ENCODE results near the gene CCDC137.
"Not testable (repeated sequence)": the region's sequence is repeated elsewhere in the genome, so short reads cannot be mapped to it uniquely, and the experiment has no call there.

CCDC137 gene, protein sequence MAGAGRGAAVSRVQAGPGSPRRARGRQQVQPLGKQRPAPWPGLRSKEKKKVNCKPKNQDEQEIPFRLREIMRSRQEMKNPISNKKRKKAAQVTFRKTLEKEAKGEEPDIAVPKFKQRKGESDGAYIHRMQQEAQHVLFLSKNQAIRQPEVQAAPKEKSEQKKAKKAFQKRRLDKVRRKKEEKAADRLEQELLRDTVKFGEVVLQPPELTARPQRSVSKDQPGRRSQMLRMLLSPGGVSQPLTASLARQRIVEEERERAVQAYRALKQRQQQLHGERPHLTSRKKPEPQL

GRCh38 chr17:81666342-81667191 is at the start of gene CCDC137, which contains the start of gene OXLD1:
Gene CCDC137 (plus strand): TSS chr17:81666737. CDS start chr17:81666767, 30 bp downstream.
Gene OXLD1 (minus strand): TSS chr17:81666605. CDS start chr17:81666577, 28 bp downstream.
- H3K4me1 ChIP-seq (ENCODE audit: insufficient read depth, low read length): peaks cover 9% of the 10 kb centered on the region; the same call in 1 of the 2 replicates

GRCh38 chr17:81616877-81617276 is 49.7 kb upstream of the CCDC137 start:
- Histone ChIP-seq H3K4me1 (ENCODE audit: insufficient read depth, low read length) (no peaks in the 10 kb centered on the region), H3K9ac (ENCODE audit: low read depth, low read length) (no peak overlapping the region), H3K36me3 (ENCODE audit: insufficient read depth, low read length) (peaks cover 54% of the 10 kb centered on the region)

More at GRCh38 chr17:81666342-81667191, at the start of gene CCDC137, which contains the start of gene OXLD1:
- H3K9ac ChIP-seq (ENCODE audit: low read depth, low read length): peak within 1 kb of the TSS; percentile 99
- H3K9me3 ChIP-seq (ENCODE audit: control insufficient read depth, insufficient read depth, low read length): no peaks in the 10 kb centered on the region; the same call in 1 of the 2 replicates
- peaks cover 28% of the 10 kb centered on the region for H3K36me3 ChIP-seq (ENCODE audit: insufficient read depth, low read length)

GRCh38 chr17:81618307-81618706 is 48.2 kb upstream of the CCDC137 start:
- H3K36me3 ChIP-seq (ENCODE audit: insufficient read depth, low read length): peaks cover 51% of the 10 kb centered on the region
- H3K4me1 ChIP-seq (ENCODE audit: insufficient read depth, low read length); H3K9ac ChIP-seq (ENCODE audit: low read depth, low read length); H3K9me3 ChIP-seq (ENCODE audit: control insufficient read depth, insufficient read depth, low read length): not testable (repeated sequence)

More at GRCh38 chr17:81616877-81617276, 49.7 kb upstream of the CCDC137 start:
- no peaks in the 10 kb centered on the region for H3K9me3 ChIP-seq (ENCODE audit: control insufficient read depth, insufficient read depth, low read length)

GRCh38 chr17:81621494-81622130 is 44.9 kb upstream of the CCDC137 start:
- Histone ChIP-seq H3K4me1 (ENCODE audit: insufficient read depth, low read length) (no peaks in the 10 kb centered on the region), H3K9ac (ENCODE audit: low read depth, low read length) (no peak overlapping the region), H3K36me3 (ENCODE audit: insufficient read depth, low read length) (peaks cover 55% of the 10 kb centered on the region), H3K9me3 (ENCODE audit: control insufficient read depth, insufficient read depth, low read length) (no peaks in the 10 kb centered on the region)

GRCh38 chr17:81630274-81630673 is 36.3 kb upstream of the CCDC137 start:
- Histone ChIP-seq H3K9me3 (ENCODE audit: control insufficient read depth, insufficient read depth, low read length) (no peaks in the 10 kb centered on the region), H3K9ac (ENCODE audit: low read depth, low read length) (no peak overlapping the region), H3K36me3 (ENCODE audit: insufficient read depth, low read length) (peaks cover 20% of the 10 kb centered on the region), H3K4me1 (ENCODE audit: insufficient read depth, low read length) (no peaks in the 10 kb centered on the region; the same call in 1 of the 2 replicates)

- no peaks in the 10 kb centered on the region for H3K9me3 ChIP-seq (ENCODE audit: control insufficient read depth, insufficient read depth, low read length)
- H3K9ac ChIP-seq (ENCODE audit: low read depth, low read length): no peak overlapping the region
These were observed 35.1 kb upstream of the CCDC137 start for GRCh38 chr17:81631482-81631881.

GRCh38 chr17:81635431-81635830 is 31.1 kb upstream of the CCDC137 start:
- peaks cover 3% of the 10 kb centered on the region; the same call in 1 of the 2 replicates for H3K4me1 ChIP-seq (ENCODE audit: insufficient read depth, low read length)
- H3K9me3 ChIP-seq (ENCODE audit: control insufficient read depth, insufficient read depth, low read length): no peaks in the 10 kb centered on the region
- H3K36me3 ChIP-seq (ENCODE audit: insufficient read depth, low read length): no peaks in the 10 kb centered on the region; the same call in 1 of the 2 replicates
- peak overlapping the region; percentile 92; the same call in 1 of the 2 replicates for H3K9ac ChIP-seq (ENCODE audit: low read depth, low read length)

More at GRCh38 chr17:81631482-81631881, 35.1 kb upstream of the CCDC137 start:
- H3K4me1 ChIP-seq (ENCODE audit: insufficient read depth, low read length): peaks cover 3% of the 10 kb centered on the region; the same call in 1 of the 2 replicates
- H3K36me3 ChIP-seq (ENCODE audit: insufficient read depth, low read length): peaks cover 15% of the 10 kb centered on the region

DNA sequence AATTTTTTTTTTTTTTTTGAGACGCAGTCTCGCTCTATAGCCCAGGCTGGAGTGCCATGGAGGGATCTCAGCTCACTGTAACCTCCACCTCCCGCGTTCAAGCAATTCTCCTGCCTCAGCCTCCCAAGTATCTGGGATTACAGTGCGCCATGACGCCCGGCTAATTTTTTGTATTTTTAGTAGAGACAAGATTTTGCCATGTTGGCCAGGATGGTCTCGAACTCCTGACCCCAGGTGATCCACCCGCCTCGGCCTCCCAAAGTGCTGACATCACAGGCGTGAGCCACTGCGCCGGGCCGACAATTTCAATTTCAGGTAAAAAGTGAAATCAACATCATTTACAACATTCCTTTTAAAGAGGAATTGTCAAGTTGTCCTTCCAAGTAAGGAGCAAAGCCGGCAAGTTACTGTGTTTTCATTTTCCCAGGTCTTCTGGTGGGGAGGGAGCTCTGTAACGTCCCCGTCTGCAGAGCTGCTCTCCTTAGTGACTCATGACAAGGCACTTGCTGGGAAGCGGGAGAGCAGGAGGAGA is 30.5 kb upstream of the CCDC137 start:
- H3K9ac ChIP-seq (ENCODE audit: low read depth, low read length): peak overlapping the region; percentile 92
- no peaks in the 10 kb centered on the region; the same call in 1 of the 2 replicates for H3K36me3 ChIP-seq (ENCODE audit: insufficient read depth, low read length)
- no peaks in the 10 kb centered on the region for H3K9me3 ChIP-seq (ENCODE audit: control insufficient read depth, insufficient read depth, low read length)
- peaks cover 3% of the 10 kb centered on the region; the same call in 1 of the 2 replicates for H3K4me1 ChIP-seq (ENCODE audit: insufficient read depth, low read length)

DNA sequence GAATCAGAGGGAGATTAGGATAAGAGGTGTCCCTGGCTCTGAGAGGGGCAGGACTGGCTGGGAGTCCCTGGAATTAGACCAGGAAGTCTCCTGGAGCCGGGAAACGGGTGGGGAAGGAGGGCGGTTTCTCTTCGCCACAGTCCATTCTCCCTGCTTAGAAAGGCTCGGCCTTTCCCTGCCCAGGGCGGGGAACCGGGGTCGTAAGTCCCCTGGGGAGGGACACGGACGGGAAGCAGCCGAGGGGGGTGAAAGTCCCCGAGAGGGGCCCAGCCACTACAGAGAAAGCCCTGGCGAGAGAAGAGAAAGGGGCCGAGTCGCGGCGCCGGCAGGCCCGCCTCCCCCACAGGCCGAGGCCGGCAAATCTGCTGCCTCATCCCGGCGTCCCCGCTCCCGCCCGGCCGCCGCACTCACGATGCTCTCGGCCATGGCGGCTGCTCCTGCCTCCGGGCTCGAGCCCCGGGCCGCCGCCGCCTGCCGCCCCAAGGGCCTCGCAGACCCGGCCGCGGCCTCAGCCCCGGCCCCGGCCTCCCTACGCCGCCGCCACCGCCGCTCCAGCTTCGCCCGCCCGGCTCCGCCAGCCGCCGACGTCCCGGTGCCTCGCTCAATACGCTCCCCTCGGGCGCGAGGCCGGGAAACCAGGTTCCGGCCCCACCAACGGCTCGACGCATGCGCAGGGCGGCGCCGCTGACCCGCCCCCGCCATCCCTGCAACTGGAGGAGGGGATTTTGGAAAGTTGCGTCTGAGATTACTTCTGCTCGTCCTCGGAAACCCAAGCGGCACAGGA is 29.8 kb upstream of the CCDC137 start, which contains the start of the genes NPLOC4 and TSPAN10:
NPLOC4 (minus strand) TSS at position 608 of the 784 bp plus-strand sequence; CDS start at position 426, 182 bp downstream.
TSPAN10 (plus strand) TSS at position 692 of the 784 bp plus-strand sequence. CDS start 5,217 bp downstream, outside the sequence.
- peak within 1 kb of the TSS; percentile 92 for H3K9ac ChIP-seq (ENCODE audit: low read depth, low read length)
- peaks cover 3% of the 10 kb centered on the region; the same call in 1 of the 2 replicates for H3K4me1 ChIP-seq (ENCODE audit: insufficient read depth, low read length)
- no peaks in the 10 kb centered on the region for H3K9me3 ChIP-seq (ENCODE audit: control insufficient read depth, insufficient read depth, low read length)
- no peaks in the 10 kb centered on the region; the same call in 1 of the 2 replicates for H3K36me3 ChIP-seq (ENCODE audit: insufficient read depth, low read length)

DNA sequence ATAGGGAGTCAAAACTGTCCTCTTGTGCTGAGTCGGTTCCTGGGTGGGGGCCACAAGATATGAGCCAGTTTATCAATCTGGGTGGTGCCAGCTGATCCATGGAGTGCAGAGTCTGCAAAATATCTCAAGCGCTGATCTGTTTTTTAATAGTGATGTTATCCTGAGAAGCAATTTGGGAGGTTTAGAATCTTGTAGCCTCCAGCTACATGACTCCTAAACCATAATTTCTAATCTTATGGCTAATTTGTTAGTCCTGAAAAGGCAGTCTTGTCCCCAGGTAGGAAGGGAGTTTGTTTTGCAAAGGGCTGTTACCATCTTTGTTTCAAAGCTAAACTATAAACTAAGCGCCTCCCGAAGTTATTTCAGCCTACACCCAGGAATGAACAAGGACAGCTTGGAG is 27.9 kb upstream of the CCDC137 start:
- Histone ChIP-seq H3K36me3 (ENCODE audit: insufficient read depth, low read length) (no peaks in the 10 kb centered on the region; the same call in 1 of the 2 replicates), H3K9me3 (ENCODE audit: control insufficient read depth, insufficient read depth, low read length) (no peaks in the 10 kb centered on the region), H3K9ac (ENCODE audit: low read depth, low read length) (no peak overlapping the region), H3K4me1 (ENCODE audit: insufficient read depth, low read length) (peaks cover 11% of the 10 kb centered on the region; the same call in 1 of the 2 replicates)

GRCh38 chr17:81640011-81640410 is 26.5 kb upstream of the CCDC137 start:
- H3K4me1 ChIP-seq (ENCODE audit: insufficient read depth, low read length): peaks cover 11% of the 10 kb centered on the region; the same call in 1 of the 2 replicates
- H3K9ac ChIP-seq (ENCODE audit: low read depth, low read length): no peak overlapping the region
- H3K9me3 ChIP-seq (ENCODE audit: control insufficient read depth, insufficient read depth, low read length): no peaks in the 10 kb centered on the region
- no peaks in the 10 kb centered on the region for H3K36me3 ChIP-seq (ENCODE audit: insufficient read depth, low read length)

DNA sequence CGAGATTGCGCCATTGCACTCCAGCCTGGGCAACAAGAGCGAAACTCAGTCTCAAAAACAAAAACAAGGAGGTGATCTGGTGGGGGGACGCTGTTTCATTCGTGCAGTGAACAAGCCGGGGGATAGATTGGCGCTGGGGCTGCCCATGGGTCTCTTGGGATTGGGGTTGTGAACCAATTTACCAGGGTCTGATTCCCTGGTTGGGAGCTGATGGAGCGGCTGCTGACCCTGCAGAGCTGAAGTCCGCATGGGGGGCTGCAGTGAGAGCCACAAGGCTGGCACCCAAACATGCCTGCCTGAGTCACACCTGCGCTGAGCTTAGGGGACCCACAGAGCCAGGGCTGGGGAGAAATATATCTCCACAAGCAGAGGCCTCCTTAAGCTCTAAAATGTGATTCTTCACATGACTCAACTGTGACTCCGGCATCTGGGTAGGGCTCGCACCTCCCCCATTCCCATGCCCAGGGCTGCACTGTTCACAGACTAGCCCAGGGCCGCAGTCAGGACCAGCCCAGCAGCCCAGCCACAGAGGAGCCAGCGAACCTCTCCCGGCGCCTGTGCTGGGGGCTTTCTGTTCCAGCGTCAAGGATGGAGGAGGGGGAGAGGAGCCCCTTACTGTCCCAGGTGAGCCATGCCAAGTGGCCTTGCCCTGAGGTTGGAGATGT is 24.6 kb upstream of the CCDC137 start:
- Histone ChIP-seq H3K9me3 (ENCODE audit: control insufficient read depth, insufficient read depth, low read length) (no peaks in the 10 kb centered on the region), H3K9ac (ENCODE audit: low read depth, low read length) (no peak overlapping the region), H3K36me3 (ENCODE audit: insufficient read depth, low read length) (no peaks in the 10 kb centered on the region), H3K4me1 (ENCODE audit: insufficient read depth, low read length) (peaks cover 8% of the 10 kb centered on the region; the same call in 1 of the 2 replicates)
